ENCODE data around the gene SHC3. TPM values are rescaled to one million over a fixed set of nuclear protein-coding genes. Genes with fewer than 3 reads are reported as not detected.

SHC3 gene
- total RNA-seq, 1 donor from 2014 or later = 0.83 TPM

GRCh38 chr9:89000973-89001916, 177.4 kb downstream of the SHC3 start:
- peak; percentile 93 for DNase-seq
- Mint-ChIP-seq H3K9me3 (ENCODE audit: unreplicated experiment) (peaks cover 3% of the 10 kb centered on the region), H3K27me3 (ENCODE audit: unreplicated experiment) (peaks cover 3% of the 10 kb centered on the region), H3K27ac (ENCODE audit: unreplicated experiment) (no peak overlapping the region), H3K4me1 (ENCODE audit: low read depth, unreplicated experiment) (peaks cover 8% of the 10 kb centered on the region), H3K4me3 (ENCODE audit: unreplicated experiment) (no peak overlapping the region), H3K36me3 (ENCODE audit: unreplicated experiment) (no peaks in the 10 kb centered on the region)
- peak; percentile 73 for TF ChIP-seq CTCF (IDR thresholded peaks at IDR 0.05; ENCODE audit: partially characterized antibody, unreplicated experiment)

GRCh38 chr9:89000371-89000781, 178.2 kb downstream of the SHC3 start:
- Mint-ChIP-seq H3K27ac (ENCODE audit: unreplicated experiment) (no peak overlapping the region), H3K9me3 (ENCODE audit: unreplicated experiment) (peaks cover 3% of the 10 kb centered on the region), H3K4me1 (ENCODE audit: low read depth, unreplicated experiment) (peaks cover 5% of the 10 kb centered on the region), H3K36me3 (ENCODE audit: unreplicated experiment) (no peaks in the 10 kb centered on the region), H3K27me3 (ENCODE audit: unreplicated experiment) (peaks cover 3% of the 10 kb centered on the region), H3K4me3 (ENCODE audit: unreplicated experiment) (no peak overlapping the region)
- DNase-seq = no peak
- TF ChIP-seq CTCF (IDR thresholded peaks at IDR 0.05; ENCODE audit: partially characterized antibody, unreplicated experiment) = no peak

DNA sequence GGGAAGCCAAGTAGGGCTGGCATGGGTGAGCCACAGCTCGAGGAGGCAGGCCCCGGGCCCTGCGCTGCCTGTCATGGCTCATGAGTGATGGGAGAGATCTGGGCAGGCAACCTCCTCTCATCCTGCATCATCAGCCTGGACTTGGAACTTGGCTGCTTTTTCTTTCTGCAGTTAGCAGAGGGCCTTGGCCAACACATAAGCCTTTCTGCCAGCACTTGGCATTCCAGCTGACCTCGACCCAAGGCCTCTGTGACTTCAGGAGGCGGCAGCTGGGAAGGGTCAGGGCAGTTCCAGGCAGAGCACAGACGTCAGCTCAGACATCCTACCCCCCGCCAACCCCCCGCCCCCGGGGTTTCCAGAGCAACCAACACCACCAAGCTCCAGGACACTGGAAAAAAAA, 179.7 kb downstream of the SHC3 start:
- no peak overlapping the region for H3K4me3 Mint-ChIP-seq (ENCODE audit: unreplicated experiment)
- DNase-seq = no peak
- H3K9me3 Mint-ChIP-seq (ENCODE audit: unreplicated experiment) = peaks cover 3% of the 10 kb centered on the region
- peaks cover 5% of the 10 kb centered on the region for H3K27me3 Mint-ChIP-seq (ENCODE audit: unreplicated experiment)
- H3K36me3 Mint-ChIP-seq (ENCODE audit: unreplicated experiment) = no peaks in the 10 kb centered on the region
- no peak for TF ChIP-seq CTCF (IDR thresholded peaks at IDR 0.05; ENCODE audit: partially characterized antibody, unreplicated experiment)
- peaks cover 5% of the 10 kb centered on the region for H3K4me1 Mint-ChIP-seq (ENCODE audit: low read depth, unreplicated experiment)
- no peak overlapping the region for H3K27ac Mint-ChIP-seq (ENCODE audit: unreplicated experiment)

- H3K4me3 Mint-ChIP-seq (ENCODE audit: unreplicated experiment) = no peak overlapping the region
- DNase-seq = no peak
- peaks cover 3% of the 10 kb centered on the region for H3K9me3 Mint-ChIP-seq (ENCODE audit: unreplicated experiment)
- no peak for TF ChIP-seq CTCF (IDR thresholded peaks at IDR 0.05; ENCODE audit: partially characterized antibody, unreplicated experiment)
- peaks cover 5% of the 10 kb centered on the region for H3K4me1 Mint-ChIP-seq (ENCODE audit: low read depth, unreplicated experiment)
- no peak overlapping the region for H3K27ac Mint-ChIP-seq (ENCODE audit: unreplicated experiment)
- peaks cover 5% of the 10 kb centered on the region for H3K27me3 Mint-ChIP-seq (ENCODE audit: unreplicated experiment)
- no peaks in the 10 kb centered on the region for H3K36me3 Mint-ChIP-seq (ENCODE audit: unreplicated experiment)
Measured at GRCh38 chr9:88998503-88998902, 180.1 kb downstream of the SHC3 start.

- H3K36me3 Mint-ChIP-seq (ENCODE audit: unreplicated experiment) = no peaks in the 10 kb centered on the region
- TF ChIP-seq CTCF (IDR thresholded peaks at IDR 0.05; ENCODE audit: partially characterized antibody, unreplicated experiment) = no peak
- no peak for DNase-seq
- H3K9me3 Mint-ChIP-seq (ENCODE audit: unreplicated experiment) = peaks cover 3% of the 10 kb centered on the region
- no peak overlapping the region for H3K4me3 Mint-ChIP-seq (ENCODE audit: unreplicated experiment)
- peaks cover 5% of the 10 kb centered on the region for H3K4me1 Mint-ChIP-seq (ENCODE audit: low read depth, unreplicated experiment)
- peaks cover 5% of the 10 kb centered on the region for H3K27me3 Mint-ChIP-seq (ENCODE audit: unreplicated experiment)
- no peak overlapping the region for H3K27ac Mint-ChIP-seq (ENCODE audit: unreplicated experiment)
Measured at GRCh38 chr9:88997646-88998045, 181.0 kb downstream of the SHC3 start.

Measured in glutamatergic neuron (in vitro differentiated cells).